IPS-18a (cell line): ENCODE measurements around the gene SMURF1.

Experiments used
- H3K27ac ChIP-seq: one replicate; pipeline ENCODE4 v1.5.1; 2013; ENCODE audit warnings: low read length
- H3K27me3 ChIP-seq: one replicate; pipeline ENCODE4 v1.6.1; 2013; ENCODE audit warnings: mild to moderate bottlenecking, low read length; ENCODE audit not compliant: control insufficient read depth, insufficient read depth
- H3K36me3 ChIP-seq: one replicate; pipeline ENCODE4 v1.6.1; 2013; ENCODE audit warnings: low read depth, low read length; ENCODE audit not compliant: control insufficient read depth
- H3K4me1 ChIP-seq: one replicate; pipeline ENCODE4 v1.6.1; 2013; ENCODE audit warnings: low read depth, low read length; ENCODE audit not compliant: control insufficient read depth
- H3K4me3 ChIP-seq: one replicate; pipeline ENCODE4 v1.5.1; 2013; ENCODE audit warnings: low read length
- H3K9ac ChIP-seq: one replicate; pipeline ENCODE4 v1.6.1; 2013; ENCODE audit warnings: mild to moderate bottlenecking, low read length, moderate library complexity
- H3K9me3 ChIP-seq: one replicate; pipeline ENCODE4 v1.6.1; 2013; ENCODE audit warnings: low read depth, low read length; ENCODE audit not compliant: control insufficient read depth

SMURF1 gene

GRCh38 chr7:99029466-99030435, 114.2 kb downstream of the SMURF1 start:
- no peaks in the 10 kb centered on the region for H3K9me3 ChIP-seq
- peaks cover 53% of the 10 kb centered on the region for H3K36me3 ChIP-seq
- H3K27ac ChIP-seq: no peak overlapping the region
- H3K27me3 ChIP-seq: no peaks in the 10 kb centered on the region
- H3K4me1 ChIP-seq: no peaks in the 10 kb centered on the region
- no peak overlapping the region for H3K9ac ChIP-seq
- no peak overlapping the region for H3K4me3 ChIP-seq

DNA sequence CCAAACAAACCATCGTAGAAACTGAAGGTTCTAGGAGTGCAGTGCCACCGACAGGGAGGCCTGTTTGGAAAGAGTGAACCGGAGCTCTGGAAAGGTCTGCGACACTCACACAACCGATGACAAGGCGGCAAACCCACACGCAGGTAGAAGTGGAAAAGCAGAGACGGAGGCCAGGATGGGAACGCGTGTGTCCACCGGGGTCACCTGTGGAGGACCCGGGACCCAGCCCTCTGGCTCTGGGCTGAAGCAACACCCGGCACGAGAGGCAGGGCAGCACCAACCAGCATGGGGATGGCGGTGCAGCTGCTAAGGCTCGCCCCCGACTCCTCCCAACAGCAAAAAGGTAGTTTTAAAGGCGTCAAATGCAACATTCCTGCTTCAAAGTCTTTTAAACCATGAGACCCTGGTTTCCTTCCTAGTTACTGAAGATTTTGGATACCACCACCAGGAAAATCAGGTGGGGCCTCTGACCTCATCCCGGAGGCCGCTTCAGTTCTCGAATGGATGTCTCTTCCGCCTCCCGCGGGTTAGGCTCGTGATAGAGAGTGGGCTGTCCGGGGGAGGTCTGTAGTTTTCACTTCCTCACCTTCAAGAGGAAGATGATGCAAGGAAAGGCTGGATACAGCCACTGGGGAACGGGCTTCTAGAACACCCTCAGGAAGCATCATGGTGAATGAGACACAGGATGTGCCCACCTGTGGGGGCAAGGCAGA, 115.5 kb downstream of the SMURF1 start:
- no peaks in the 10 kb centered on the region for H3K9me3 ChIP-seq
- H3K4me1 ChIP-seq: no peaks in the 10 kb centered on the region
- H3K36me3 ChIP-seq: peaks cover 42% of the 10 kb centered on the region
- no peak overlapping the region for H3K27ac ChIP-seq
- no peak overlapping the region for H3K9ac ChIP-seq
- no peak overlapping the region for H3K4me3 ChIP-seq
- no peaks in the 10 kb centered on the region for H3K27me3 ChIP-seq

DNA sequence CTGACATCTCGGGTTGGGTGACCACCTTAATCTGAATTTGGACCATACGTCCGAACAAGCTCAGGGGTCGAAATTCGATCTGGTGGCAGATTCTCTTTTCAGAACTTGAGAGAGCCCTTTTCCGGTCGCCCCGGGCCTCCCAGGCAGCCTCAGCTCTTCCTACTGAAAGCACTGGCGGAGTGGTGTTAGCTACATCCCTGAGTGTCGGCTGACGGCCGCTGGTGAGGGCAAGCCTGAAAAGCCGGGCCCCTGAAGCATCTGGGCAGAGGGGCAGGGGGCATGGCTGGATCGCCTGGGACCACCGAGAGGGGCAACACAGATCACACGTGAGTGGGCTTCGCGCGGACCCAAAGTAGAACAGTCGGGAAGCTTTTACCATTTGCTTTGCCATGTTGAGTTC, 116.1 kb downstream of the SMURF1 start:
- Histone ChIP-seq H3K36me3 (peaks cover 40% of the 10 kb centered on the region), H3K4me3 (no peak overlapping the region), H3K27me3 (no peaks in the 10 kb centered on the region), H3K4me1 (no peaks in the 10 kb centered on the region), H3K9ac (no peak overlapping the region), H3K27ac (no peak overlapping the region), H3K9me3 (no peaks in the 10 kb centered on the region)

DNA sequence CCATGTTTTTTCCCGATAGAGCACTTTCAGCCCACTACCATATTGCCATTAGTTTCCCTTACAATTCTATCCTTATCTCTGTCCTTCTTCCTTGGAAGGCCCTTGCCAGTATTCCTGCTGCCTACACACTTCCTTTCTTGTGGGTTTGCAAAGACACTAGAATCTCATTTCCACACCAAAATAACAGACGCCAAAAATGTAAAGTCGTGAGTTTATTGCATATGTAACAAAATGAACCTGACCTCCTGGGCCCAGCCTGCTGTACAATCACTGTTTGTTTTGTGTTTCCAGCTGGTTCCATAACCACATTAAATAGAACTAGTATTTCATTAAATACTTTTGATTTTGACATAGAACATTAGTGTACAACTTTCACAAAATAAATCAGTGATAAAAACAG, 116.7 kb downstream of the SMURF1 start:
- H3K27me3 ChIP-seq: no peaks in the 10 kb centered on the region
- no peak overlapping the region for H3K9ac ChIP-seq
- H3K36me3 ChIP-seq: peaks cover 36% of the 10 kb centered on the region
- H3K27ac ChIP-seq: no peak overlapping the region
- no peak overlapping the region for H3K4me3 ChIP-seq
- no peaks in the 10 kb centered on the region for H3K9me3 ChIP-seq
- H3K4me1 ChIP-seq: no peaks in the 10 kb centered on the region

DNA sequence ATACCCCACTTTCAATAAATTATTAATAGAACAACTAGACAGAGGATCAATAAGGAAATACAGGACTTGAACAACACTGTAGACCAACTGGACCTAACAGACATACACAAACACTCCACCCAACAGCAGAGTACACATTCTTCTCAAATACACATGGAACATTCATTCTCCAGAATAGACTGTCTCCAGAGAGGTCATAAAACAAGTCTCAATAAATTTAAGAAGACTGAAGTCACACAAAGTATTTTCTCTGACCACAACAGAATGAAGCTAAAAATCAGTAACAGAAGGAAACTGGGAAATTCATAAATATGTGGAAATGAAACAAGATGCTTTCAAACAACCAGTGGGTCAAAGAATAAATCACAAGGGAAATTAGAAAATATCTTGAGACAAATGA, 119.8 kb downstream of the SMURF1 start:
- H3K4me1 ChIP-seq: peaks cover 5% of the 10 kb centered on the region
- no peak overlapping the region for H3K4me3 ChIP-seq
- no peak overlapping the region for H3K9ac ChIP-seq
- no peaks in the 10 kb centered on the region for H3K9me3 ChIP-seq
- no peak overlapping the region for H3K27ac ChIP-seq
- peaks cover 19% of the 10 kb centered on the region for H3K36me3 ChIP-seq
- H3K27me3 ChIP-seq: no peaks in the 10 kb centered on the region

- Histone ChIP-seq H3K9me3 (no peaks in the 10 kb centered on the region), H3K9ac (no peak overlapping the region), H3K27ac (no peak overlapping the region), H3K4me3 (no peak overlapping the region), H3K36me3 (peaks cover 14% of the 10 kb centered on the region), H3K27me3 (no peaks in the 10 kb centered on the region), H3K4me1 (peaks cover 5% of the 10 kb centered on the region)
These were observed 121.9 kb downstream of the SMURF1 start for GRCh38 chr7:99021941-99022560.

DNA sequence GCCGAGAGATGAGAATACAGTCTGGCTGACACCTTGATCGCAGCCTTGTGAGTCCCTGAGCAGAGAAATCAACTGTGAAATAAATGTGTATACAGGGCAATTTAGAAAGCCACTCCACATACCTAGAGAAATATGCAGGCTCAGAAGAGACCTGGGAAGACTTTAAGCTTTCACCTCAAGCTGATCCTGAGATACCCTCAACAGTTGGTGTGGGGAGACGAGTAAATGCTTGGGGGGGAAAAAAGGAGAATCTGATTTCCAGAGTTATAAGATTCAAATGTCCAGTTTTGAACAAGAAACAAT, 123.5 kb downstream of the SMURF1 start:
- Histone ChIP-seq H3K36me3 (peaks cover 18% of the 10 kb centered on the region), H3K27me3 (no peaks in the 10 kb centered on the region), H3K27ac (no peak overlapping the region), H3K4me1 (peaks cover 5% of the 10 kb centered on the region), H3K4me3 (no peak overlapping the region), H3K9me3 (no peaks in the 10 kb centered on the region), H3K9ac (no peak overlapping the region)

- H3K36me3 ChIP-seq: peaks cover 22% of the 10 kb centered on the region
- H3K27me3 ChIP-seq: no peaks in the 10 kb centered on the region
- H3K4me3 ChIP-seq: no peak overlapping the region
- peaks cover 5% of the 10 kb centered on the region for H3K4me1 ChIP-seq
- H3K27ac ChIP-seq: no peak overlapping the region
- H3K9ac ChIP-seq: no peak overlapping the region
- no peaks in the 10 kb centered on the region for H3K9me3 ChIP-seq
These were observed 124.1 kb downstream of the SMURF1 start for GRCh38 chr7:99019523-99020412.

- Histone ChIP-seq H3K9me3 (no peaks in the 10 kb centered on the region), H3K36me3 (peaks cover 54% of the 10 kb centered on the region), H3K27ac (no peak overlapping the region), H3K27me3 (no peaks in the 10 kb centered on the region), H3K9ac (no peak overlapping the region), H3K4me3 (no peak overlapping the region), H3K4me1 (peaks cover 3% of the 10 kb centered on the region)
These were observed 127.7 kb downstream of the SMURF1 start for GRCh38 chr7:99016196-99016595.

- Histone ChIP-seq H3K4me3 (no peak overlapping the region), H3K4me1 (no peaks in the 10 kb centered on the region), H3K27me3 (no peaks in the 10 kb centered on the region), H3K36me3 (peaks cover 55% of the 10 kb centered on the region), H3K27ac (no peak overlapping the region), H3K9ac (no peak overlapping the region), H3K9me3 (no peaks in the 10 kb centered on the region)
These were observed 129.6 kb downstream of the SMURF1 start for GRCh38 chr7:99014113-99014985.
